IPS-18c (cell line): ENCODE results near the gene WFDC6.

Experiments
- H3K4me3 ChIP-seq: 2 replicates; pipeline ENCODE4 v1.7.0; 2013; ENCODE audit warnings: low read depth, mild to moderate bottlenecking, low read length, moderate library complexity; ENCODE audit not compliant: insufficient read depth
- H3K9me3 ChIP-seq: one replicate; pipeline ENCODE4 v1.6.1; 2013; ENCODE audit warnings: mild to moderate bottlenecking, low read length, moderate library complexity; ENCODE audit not compliant: control insufficient read depth, insufficient read depth

The WFDC6 gene

DNA sequence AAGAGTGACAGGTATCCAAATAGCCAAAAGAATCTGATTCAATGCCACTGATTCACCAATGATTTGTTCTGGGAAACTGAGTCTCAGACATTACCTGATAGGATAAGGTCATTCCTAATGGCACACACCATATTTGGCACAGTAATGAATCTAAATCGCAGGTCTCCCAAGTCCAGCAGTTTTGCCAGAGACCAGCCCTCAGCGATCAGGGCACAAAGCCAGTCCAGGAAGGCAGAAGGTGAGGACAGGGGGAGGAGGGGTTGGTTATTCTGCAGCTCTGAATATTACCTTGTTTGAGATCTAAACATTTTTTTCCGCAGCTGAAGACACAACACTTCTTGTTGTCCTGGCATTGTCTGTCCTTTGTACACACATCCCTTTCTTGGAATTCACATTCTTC, 6.1 kb upstream of the WFDC6 start:
- no peak overlapping the region for H3K4me3 ChIP-seq
- H3K9me3 ChIP-seq = no peaks in the 10 kb centered on the region

- Histone ChIP-seq H3K4me3 (no peak overlapping the region), H3K9me3 (no peaks in the 10 kb centered on the region)
These were observed 978 bp downstream of the WFDC6 start for GRCh38 chr20:45538209-45538799.

GRCh38 chr20:45527294-45527693, 12.0 kb downstream of the WFDC6 start:
- Histone ChIP-seq H3K4me3 (no peak overlapping the region), H3K9me3 (no peaks in the 10 kb centered on the region)

DNA sequence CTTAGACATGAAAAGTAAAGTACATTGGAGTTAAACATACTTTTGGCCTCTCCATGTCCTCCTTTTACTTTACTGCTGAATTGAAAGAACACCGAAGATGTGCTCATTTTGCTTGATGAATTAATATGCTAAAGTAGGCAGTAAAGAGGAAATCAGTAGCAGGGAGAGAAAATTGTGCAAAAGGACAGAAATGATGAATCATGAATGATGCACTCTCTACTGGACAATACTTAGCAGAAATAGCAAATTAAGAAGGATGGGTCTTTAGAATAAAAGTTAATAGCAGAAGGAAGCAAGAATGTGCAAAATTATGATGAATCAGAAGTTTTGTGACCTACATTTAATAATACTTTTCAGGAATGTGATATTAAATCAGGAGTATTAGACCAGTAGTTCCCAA, 15.5 kb downstream of the WFDC6 start:
- Histone ChIP-seq H3K4me3 (no peak overlapping the region), H3K9me3 (no peaks in the 10 kb centered on the region)

- Histone ChIP-seq H3K4me3 (no peak overlapping the region), H3K9me3 (no peaks in the 10 kb centered on the region)
These were observed 21.0 kb downstream of the WFDC6 start for GRCh38 chr20:45518282-45518681.

- H3K9me3 ChIP-seq = no peaks in the 10 kb centered on the region
- H3K4me3 ChIP-seq = no peak within 1 kb of the TSS
These were observed 24.0 kb downstream of the WFDC6 start, which contains the start of gene SPINT3 for GRCh38 chr20:45515147-45515913. SPINT3 (minus strand) TSS chr20:45515622; CDS start chr20:45515608, 14 bp downstream.

GRCh38 chr20:45510242-45510862, 28.9 kb downstream of the WFDC6 start:
- H3K9me3 ChIP-seq = peaks cover 2% of the 10 kb centered on the region
- no peak overlapping the region for H3K4me3 ChIP-seq

GRCh38 chr20:45509091-45509490, 30.2 kb downstream of the WFDC6 start:
- peaks cover 2% of the 10 kb centered on the region for H3K9me3 ChIP-seq
- H3K4me3 ChIP-seq = no peak overlapping the region

GRCh38 chr20:45508068-45508886, 31.0 kb downstream of the WFDC6 start:
- Histone ChIP-seq H3K9me3 (peaks cover 2% of the 10 kb centered on the region), H3K4me3 (no peak overlapping the region)

DNA sequence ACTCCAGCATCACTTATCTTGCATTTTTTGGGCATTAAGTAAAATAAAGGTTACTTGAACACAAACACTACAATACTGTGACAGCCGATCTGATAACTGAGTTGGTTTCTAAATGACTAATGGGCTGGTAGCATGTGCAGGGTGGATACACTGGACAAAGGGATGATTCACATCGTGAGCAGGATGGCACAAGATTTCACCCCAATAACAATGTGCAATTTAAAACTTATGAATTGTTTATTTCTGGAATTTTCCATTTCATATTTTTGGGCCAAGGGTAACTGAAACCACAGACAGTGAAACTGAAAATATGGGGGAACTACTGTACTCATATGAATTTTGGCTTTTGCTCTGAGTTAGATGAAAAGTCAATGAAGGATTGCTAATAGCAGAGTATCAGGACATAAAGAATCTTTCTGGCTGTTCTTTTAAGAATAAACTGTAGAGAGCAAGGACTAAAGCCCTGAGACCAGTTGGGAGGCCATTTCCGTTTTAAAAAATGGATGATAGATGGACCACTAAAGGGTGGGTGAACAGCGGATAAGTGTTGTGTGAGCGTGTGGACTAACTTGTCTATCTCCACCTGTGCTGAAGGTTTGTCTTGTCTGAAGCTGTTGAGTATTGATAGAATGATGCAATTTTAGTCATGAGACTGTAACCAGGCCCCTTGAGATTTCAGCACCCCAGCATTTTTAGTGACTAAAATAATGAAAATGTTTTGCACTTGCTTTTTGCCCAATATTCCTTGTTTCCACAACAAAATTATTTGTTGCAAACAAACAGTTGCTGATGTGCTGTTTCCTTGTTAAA, 32.1 kb downstream of the WFDC6 start:
- H3K4me3 ChIP-seq = no peak overlapping the region

GRCh38 chr20:45506398-45506797, 32.9 kb downstream of the WFDC6 start:
- H3K4me3 ChIP-seq = no peak overlapping the region

More for the DNA sequence above, 32.1 kb downstream of the WFDC6 start:
- peaks cover 2% of the 10 kb centered on the region for H3K9me3 ChIP-seq

GRCh38 chr20:45503403-45503802, 35.9 kb downstream of the WFDC6 start:
- no peak overlapping the region for H3K4me3 ChIP-seq
- peaks cover 2% of the 10 kb centered on the region for H3K9me3 ChIP-seq

More at GRCh38 chr20:45506398-45506797, 32.9 kb downstream of the WFDC6 start:
- peaks cover 2% of the 10 kb centered on the region for H3K9me3 ChIP-seq

DNA sequence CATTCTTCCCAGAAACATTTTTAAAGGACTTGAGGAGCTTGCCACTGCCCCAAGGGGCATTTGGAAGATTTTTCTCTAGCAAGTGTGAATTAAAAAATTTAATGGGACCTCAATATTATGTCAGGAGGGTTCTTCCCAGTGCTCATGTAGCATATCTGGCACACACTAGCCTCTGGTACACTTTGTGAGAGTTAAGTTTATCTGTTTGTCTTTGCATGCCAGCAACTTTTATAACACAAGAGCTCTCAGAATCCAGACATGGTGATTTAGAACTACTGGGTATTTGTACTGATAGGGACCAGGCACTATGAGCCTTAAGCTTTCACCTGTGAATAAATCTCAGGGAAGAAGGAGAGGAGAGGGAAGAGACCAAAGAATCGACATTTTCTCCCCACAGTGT, 36.7 kb downstream of the WFDC6 start:
- H3K4me3 ChIP-seq = no peak overlapping the region
- H3K9me3 ChIP-seq = peaks cover 2% of the 10 kb centered on the region

DNA sequence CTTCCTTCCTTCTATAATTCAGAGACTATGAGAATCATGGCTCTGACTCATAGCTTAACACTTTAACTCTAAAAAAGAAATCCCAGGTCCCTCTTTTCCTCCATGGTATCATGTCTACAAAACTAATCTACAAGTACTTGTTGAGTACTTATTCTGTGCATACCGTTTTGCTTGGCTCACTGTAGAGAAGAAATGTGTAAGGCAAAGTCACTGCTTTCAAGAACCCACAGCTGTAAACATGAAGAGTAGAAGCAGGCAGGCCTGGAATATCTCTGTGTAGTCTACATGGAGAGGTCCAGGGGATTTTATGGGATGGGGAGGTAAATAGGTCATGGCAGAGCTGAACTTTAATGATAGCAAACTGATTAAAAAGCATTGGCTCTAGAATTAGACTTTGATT, 37.7 kb downstream of the WFDC6 start:
- peaks cover 2% of the 10 kb centered on the region for H3K9me3 ChIP-seq
- H3K4me3 ChIP-seq = no peak overlapping the region

DNA sequence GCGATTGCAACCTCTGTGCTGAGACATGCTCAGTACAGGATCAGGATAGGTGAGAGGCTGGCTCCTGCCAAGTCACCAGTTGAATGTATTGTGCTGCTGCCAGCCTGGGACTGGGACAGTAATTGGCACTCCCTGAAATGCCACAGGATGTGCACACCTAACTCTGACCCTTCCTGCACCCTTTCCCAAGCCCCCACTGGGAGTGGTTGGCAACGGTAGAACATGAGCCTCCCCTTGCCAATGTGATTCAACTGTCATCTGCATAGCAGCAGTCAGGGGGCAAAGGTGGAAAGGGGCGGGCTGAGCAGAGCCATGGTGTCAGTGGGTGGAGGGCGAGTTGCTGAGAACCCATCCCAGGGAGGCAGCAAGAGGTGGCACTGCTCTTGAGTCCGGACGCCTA, 39.3 kb downstream of the WFDC6 start:
- Histone ChIP-seq H3K4me3 (no peak overlapping the region), H3K9me3 (no peaks in the 10 kb centered on the region)

- no peaks in the 10 kb centered on the region for H3K9me3 ChIP-seq
- H3K4me3 ChIP-seq = no peak overlapping the region
These were observed 41.2 kb downstream of the WFDC6 start for GRCh38 chr20:45497971-45498494.
